ENCODE results near the gene HEATR3.
A peak's percentile ranks its signal among the peaks of the same experiment; 100 is the strongest.

Gene HEATR3

DNA sequence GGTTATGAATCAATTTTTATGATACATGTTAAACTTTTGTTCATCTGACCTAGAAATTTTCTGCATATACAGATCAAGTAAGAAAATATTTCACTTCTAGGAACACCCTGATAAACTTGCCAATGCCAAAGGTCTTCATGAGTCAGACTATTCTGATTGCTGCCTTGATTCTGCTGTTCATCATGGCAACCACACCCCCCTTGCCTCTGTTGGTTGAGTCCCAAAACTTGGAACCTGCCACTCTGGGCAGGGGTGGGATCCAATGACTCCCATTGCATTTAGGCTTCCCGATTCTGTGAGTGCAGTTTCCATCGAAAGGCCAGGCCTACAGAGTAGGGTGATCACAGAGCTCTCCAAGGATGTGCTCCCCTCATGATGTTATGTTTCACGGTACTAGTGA lies 71.5 kb downstream of the HEATR3 start:
- no peak overlapping the region for H3K4me3 Mint-ChIP-seq
- DNase-seq (ENCODE audit: low spot score) = no peak
- no peaks in the 10 kb centered on the region for H3K9me3 Mint-ChIP-seq
- H3K27ac Mint-ChIP-seq = no peak overlapping the region
- no peaks in the 10 kb centered on the region for H3K27me3 Mint-ChIP-seq (ENCODE audit: low read depth)
- no peaks in the 10 kb centered on the region for H3K4me1 Mint-ChIP-seq (ENCODE audit: low read depth)
- H3K36me3 Mint-ChIP-seq (ENCODE audit: low read depth) = no peaks in the 10 kb centered on the region

DNA sequence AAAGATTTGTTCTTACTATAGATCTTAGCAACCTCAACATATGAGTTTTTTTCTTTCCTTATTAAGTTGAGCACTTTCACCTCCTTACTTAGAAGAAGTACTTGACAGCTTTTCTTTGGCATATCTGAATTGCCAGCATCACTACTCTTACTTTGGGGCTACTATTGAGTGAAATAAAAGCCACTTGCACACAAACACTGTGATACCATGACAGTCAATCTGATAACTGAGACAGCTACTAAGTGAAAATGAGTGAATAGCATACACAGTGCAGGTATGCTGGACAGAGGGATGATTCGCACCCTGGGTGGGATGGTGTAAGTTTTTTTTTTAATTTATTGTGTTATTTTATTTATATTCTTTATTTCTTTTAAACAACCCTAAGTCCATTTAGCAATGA lies 73.8 kb downstream of the HEATR3 start:
- no peaks in the 10 kb centered on the region for H3K36me3 Mint-ChIP-seq (ENCODE audit: low read depth)
- H3K27me3 Mint-ChIP-seq (ENCODE audit: low read depth) = no peaks in the 10 kb centered on the region
- H3K4me3 Mint-ChIP-seq = no peak overlapping the region
- H3K9me3 Mint-ChIP-seq = no peaks in the 10 kb centered on the region
- H3K4me1 Mint-ChIP-seq (ENCODE audit: low read depth) = no peaks in the 10 kb centered on the region
- no peak overlapping the region for H3K27ac Mint-ChIP-seq
- DNase-seq (ENCODE audit: low spot score) = no peak

DNA sequence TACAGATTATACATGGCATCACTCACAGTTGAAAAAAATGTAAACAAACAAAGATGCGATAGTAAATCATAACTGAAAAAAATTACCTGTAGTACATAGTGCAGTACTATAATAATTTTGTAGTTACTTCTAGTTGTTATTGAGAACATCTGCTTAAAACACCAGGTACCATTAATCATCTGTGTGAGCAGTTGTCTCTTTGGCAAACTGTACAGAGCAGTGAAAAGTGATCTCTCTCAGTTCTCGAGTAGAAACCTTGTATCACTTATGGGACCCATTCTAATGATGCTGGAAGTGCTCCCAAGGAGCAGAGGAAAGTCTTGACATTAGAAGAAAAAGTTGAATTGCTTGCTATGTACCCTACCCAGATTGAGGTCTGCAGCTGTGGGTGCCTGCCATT lies 78.4 kb downstream of the HEATR3 start:
- Mint-ChIP-seq H3K27me3 (ENCODE audit: low read depth) (no peaks in the 10 kb centered on the region), H3K36me3 (ENCODE audit: low read depth) (no peaks in the 10 kb centered on the region), H3K27ac (no peak overlapping the region), H3K4me3 (no peak overlapping the region), H3K4me1 (ENCODE audit: low read depth) (no peaks in the 10 kb centered on the region), H3K9me3 (no peaks in the 10 kb centered on the region)
- no peak for DNase-seq (ENCODE audit: low spot score)

DNA sequence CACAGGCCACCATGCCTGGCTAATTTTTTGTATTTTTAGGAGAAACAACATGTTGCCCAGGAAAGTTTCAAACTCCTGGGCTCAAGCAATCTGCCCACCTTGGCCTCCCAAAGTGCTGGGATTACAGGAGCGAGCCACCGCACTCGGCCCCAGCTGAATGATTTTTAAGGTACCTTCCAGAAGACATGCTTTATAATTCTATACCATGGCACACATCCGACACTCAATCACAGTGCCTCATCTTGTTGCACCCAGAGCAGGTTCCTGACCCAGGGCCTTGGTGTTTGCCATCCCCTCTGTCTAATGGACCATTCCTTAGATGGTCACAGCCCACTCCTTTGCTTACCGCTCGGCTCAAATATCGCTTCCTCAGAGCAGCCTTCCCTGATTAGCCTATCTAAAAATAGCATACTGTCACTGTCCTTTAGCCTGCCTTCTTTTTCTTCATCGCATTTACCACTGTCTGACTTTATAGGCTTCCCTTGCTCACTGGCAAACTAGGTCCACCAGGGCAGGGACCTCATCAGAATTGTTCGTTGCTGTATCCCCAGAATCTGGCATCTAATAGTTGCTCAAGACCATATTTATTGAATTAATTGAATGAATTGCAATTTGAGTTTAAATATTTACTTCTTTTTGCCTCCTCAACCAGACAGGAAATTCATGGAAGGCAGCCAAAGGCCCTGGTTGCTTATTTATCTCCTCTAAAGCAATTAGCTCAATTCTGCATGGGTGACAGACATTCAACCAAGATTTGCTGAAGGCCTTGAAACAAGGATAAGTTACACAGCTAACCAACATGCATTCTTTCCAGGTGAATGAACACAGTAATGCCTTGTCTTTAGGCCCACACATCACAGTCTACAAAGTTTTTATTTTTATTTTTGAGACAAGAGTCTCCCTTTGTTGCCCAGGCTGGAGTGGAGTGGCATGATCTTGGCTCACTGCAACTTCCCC lies 81.0 kb downstream of the HEATR3 start:
- Mint-ChIP-seq H3K4me1 (ENCODE audit: low read depth) (peaks cover 2% of the 10 kb centered on the region), H3K36me3 (ENCODE audit: low read depth) (no peaks in the 10 kb centered on the region)

DNA sequence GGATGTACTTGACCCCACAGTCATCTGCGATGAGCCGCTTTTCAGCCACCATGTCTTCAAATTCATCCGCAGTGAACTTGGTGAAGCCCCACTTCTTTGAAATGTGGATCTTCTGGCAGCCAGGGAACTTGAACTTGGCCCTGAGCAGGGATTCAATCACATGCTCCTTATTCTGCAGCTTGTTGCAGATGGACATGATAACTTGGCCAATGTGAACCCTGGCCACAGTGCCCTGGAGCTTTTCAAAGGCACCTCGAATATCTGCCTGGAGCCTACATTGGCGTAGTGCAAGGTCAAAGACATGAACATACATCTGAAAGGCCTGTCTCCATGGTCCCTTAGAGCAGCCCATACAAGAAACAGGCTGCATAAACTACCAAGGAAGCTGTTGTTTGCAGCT lies 85.6 kb downstream of the HEATR3 start:
- Mint-ChIP-seq H3K36me3 (ENCODE audit: low read depth) (peaks cover 8% of the 10 kb centered on the region), H3K4me1 (ENCODE audit: low read depth) (peaks cover 21% of the 10 kb centered on the region), H3K9me3 (no peaks in the 10 kb centered on the region), H3K27me3 (ENCODE audit: low read depth) (no peaks in the 10 kb centered on the region), H3K27ac (no peak overlapping the region), H3K4me3 (peak overlapping the region; percentile 84)
- DNase-seq (ENCODE audit: low spot score) = no peak

More for the DNA sequence above, 81.0 kb downstream of the HEATR3 start:
- no peak for DNase-seq (ENCODE audit: low spot score)
- H3K27ac Mint-ChIP-seq = no peak overlapping the region
- no peaks in the 10 kb centered on the region for H3K27me3 Mint-ChIP-seq (ENCODE audit: low read depth)
- H3K9me3 Mint-ChIP-seq = no peaks in the 10 kb centered on the region
- H3K4me3 Mint-ChIP-seq = no peak overlapping the region

DNA sequence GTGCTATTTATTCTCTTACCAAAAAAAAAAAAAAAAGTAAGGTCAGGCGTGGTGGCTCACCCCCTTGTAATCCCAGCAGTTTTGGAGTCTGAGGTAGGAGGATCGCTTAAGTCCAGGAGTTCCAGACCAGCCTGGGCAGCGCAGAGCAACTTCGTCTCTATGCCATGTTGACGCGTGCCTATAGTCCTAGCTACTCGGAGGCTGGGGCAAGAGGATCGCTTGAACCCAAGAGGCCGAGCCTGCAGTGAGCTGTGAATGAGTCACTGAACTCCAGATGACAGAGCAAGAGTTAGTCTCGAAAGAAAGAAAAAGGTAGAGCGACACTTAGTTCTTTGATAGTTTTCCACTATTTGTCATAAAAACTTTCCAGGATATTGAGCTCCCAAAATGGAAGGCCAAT lies 86.0 kb downstream of the HEATR3 start:
- H3K27me3 Mint-ChIP-seq (ENCODE audit: low read depth) = no peaks in the 10 kb centered on the region
- DNase-seq (ENCODE audit: low spot score) = no peak
- peaks cover 24% of the 10 kb centered on the region for H3K4me1 Mint-ChIP-seq (ENCODE audit: low read depth)
- no peaks in the 10 kb centered on the region for H3K9me3 Mint-ChIP-seq
- peak overlapping the region; percentile 84 for H3K4me3 Mint-ChIP-seq
- H3K27ac Mint-ChIP-seq = peak overlapping the region; percentile 90
- H3K36me3 Mint-ChIP-seq (ENCODE audit: low read depth) = peaks cover 8% of the 10 kb centered on the region

DNA sequence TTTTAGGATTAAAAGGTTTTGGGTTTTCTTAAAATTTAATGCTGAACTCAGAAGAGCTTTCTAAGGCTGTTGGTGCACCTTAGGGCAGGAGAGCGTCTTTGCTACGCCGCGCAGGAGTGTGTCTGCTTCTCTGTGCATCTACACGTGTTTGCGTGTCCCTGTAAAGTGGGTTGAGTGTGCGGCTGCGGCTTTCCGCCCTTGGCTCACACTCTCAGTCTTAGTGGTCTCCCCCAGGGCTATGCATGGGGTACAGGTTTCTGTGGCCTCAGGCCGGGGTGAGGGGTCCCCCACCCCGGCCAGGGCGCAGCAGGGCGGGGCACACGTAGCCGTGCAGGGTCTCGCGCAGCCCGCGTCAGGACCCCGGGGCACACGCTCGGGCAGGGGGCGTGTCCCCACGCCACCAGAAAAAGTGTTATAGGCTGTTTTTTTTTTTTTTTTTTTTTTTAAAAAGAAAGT lies 86.6 kb downstream of the HEATR3 start:
- peak overlapping the region; percentile 90 for H3K27ac Mint-ChIP-seq
- no peaks in the 10 kb centered on the region for H3K27me3 Mint-ChIP-seq (ENCODE audit: low read depth)
- peaks cover 29% of the 10 kb centered on the region for H3K4me1 Mint-ChIP-seq (ENCODE audit: low read depth)
- peak; percentile 83 for DNase-seq (ENCODE audit: low spot score)
- peak overlapping the region; percentile 84 for H3K4me3 Mint-ChIP-seq
- H3K36me3 Mint-ChIP-seq (ENCODE audit: low read depth) = peaks cover 11% of the 10 kb centered on the region
- H3K9me3 Mint-ChIP-seq = no peaks in the 10 kb centered on the region

DNA sequence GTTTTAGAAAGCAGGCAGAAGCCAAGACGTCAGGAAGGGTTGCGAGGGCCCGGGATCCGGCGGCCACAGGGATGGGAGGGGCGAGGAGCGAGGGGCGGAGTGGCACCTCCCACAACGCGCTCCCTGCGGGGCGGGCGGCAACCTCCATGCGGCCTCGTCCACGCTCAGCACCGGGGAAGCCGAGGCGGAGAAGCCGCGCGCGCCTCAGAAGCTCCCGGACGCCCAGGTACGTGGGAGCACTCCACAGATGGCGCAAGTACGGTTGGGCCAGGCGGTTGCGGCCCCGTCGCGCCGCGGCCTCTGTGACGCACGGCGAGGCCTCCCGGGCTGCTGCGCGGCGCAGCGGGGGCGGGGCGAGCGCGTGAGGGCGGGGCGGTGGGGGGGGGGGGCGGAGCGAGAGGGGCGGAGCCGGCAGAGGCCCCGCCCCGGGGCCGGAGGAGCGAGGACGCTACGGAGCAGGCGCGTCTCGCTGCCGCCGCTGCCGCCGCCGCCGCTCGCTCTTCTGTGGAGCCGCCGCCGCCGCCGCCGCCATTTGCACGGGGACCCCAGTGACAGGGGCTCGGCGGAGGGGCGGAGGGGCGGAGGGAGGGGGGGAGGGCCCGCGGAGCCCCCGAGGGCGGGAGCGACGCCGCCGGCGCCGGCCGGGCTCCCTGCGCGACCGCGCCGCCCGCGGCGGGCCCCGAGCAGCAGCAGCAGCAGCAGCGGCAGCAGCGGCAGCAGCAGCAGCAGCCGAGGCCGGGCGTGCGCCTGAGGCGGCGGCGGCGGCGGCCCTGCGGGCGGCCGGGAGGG lies 87.2 kb downstream of the HEATR3 start, which contains the start of gene TENT4B:
Gene TENT4B, plus strand, starts transcription at position 500 of the 789 bp plus-strand sequence. CDS start 316 bp downstream, outside the sequence.
- Mint-ChIP-seq H3K36me3 (ENCODE audit: low read depth) (peaks cover 11% of the 10 kb centered on the region), H3K27ac (peak within 1 kb of the TSS; percentile 90), H3K9me3 (no peaks in the 10 kb centered on the region), H3K4me1 (ENCODE audit: low read depth) (peaks cover 29% of the 10 kb centered on the region), H3K27me3 (ENCODE audit: low read depth) (no peaks in the 10 kb centered on the region), H3K4me3 (peak within 1 kb of the TSS; percentile 84)
- peak; percentile 85 for DNase-seq (ENCODE audit: low spot score)

DNA sequence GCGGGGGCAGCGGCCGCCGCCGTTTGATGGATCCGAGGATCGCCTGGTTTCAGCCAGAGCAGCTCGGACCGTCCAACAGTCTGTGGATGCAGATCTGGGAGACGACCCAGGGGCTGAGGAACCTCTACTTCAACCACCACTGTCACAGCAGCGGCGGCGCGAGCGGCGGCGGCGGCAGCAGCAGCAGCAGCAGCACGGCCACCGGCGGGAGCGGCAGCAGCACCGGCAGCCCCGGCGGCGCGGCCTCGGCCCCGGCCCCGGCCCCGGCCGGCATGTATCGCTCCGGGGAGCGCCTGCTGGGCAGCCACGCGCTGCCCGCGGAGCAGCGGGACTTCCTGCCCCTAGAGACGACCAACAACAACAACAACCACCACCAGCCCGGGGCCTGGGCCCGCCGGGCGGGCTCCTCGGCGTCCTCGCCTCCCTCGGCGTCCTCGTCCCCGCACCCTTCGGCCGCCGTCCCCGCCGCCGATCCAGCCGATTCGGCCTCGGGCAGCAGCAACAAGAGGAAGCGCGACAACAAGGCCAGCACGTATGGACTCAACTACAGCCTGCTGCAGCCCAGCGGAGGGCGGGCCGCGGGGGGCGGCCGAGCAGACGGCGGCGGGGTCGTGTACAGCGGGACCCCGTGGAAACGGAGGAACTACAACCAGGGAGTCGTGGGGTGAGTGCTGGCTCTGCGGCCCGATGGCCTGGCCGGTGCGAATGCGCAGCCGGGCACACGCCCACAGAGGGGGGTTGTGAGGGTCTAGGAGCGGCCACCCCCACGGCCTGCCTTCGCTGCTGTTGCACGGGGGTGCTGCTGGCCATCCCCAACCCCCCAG lies 88.0 kb downstream of the HEATR3 start:
- Mint-ChIP-seq H3K4me3 (peak overlapping the region; percentile 80), H3K4me1 (ENCODE audit: low read depth) (peaks cover 33% of the 10 kb centered on the region), H3K36me3 (ENCODE audit: low read depth) (peaks cover 13% of the 10 kb centered on the region), H3K9me3 (no peaks in the 10 kb centered on the region), H3K27me3 (ENCODE audit: low read depth) (no peaks in the 10 kb centered on the region), H3K27ac (peak overlapping the region; percentile 53)
- no peak for DNase-seq (ENCODE audit: low spot score)

DNA sequence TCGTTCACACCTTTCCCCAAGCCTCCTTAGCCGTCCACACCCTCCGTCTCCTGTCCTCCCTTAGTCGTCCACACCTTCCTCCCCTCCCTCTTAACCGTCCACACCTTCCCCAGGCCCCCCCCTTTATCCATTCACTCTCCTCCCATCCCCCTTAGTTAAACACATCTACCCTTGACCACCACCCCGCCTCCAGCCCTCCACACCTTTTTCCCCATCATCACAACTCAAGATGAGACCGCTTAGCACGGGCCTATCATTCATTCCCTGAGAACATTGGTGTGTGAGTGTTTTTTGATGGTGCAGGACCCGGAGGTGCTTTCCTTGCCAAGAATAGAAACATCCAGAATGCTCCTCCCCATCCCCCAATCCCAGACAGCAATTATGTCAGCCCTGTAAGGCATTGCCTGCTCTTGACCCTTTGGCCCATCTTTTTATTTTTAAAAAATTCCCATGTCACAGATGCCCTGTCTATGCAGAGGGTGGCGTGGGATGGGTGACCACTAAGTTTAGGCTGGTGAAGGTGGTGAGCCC lies 88.7 kb downstream of the HEATR3 start:
- no peaks in the 10 kb centered on the region for H3K27me3 Mint-ChIP-seq (ENCODE audit: low read depth)
- H3K4me3 Mint-ChIP-seq = peak overlapping the region; percentile 80
- DNase-seq (ENCODE audit: low spot score) = peak; percentile 8
- H3K36me3 Mint-ChIP-seq (ENCODE audit: low read depth) = peaks cover 17% of the 10 kb centered on the region
- H3K4me1 Mint-ChIP-seq (ENCODE audit: low read depth) = peaks cover 36% of the 10 kb centered on the region
- peak overlapping the region; percentile 53 for H3K27ac Mint-ChIP-seq
- no peaks in the 10 kb centered on the region for H3K9me3 Mint-ChIP-seq

DNA sequence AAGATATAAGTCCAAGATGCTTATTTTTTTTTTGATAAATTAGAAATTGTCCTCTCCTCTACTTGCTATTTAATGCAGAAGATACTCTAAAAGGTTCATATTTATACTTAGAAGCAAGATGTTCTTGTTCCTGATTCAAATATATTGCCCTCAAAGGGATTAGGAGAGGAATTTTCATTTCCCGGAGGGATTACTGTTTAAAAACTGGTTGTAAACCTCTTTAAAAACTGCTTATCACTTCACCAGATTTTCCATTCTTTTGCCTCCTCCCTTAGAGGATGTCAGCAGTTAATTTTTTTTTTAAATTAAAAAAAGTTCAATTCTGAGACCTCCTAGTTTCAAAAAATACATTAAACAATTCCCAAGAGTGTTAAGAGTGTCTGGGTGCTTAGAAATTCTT lies 90.2 kb downstream of the HEATR3 start:
- H3K27me3 Mint-ChIP-seq (ENCODE audit: low read depth) = no peaks in the 10 kb centered on the region
- DNase-seq (ENCODE audit: low spot score) = no peak
- peak overlapping the region; percentile 53 for H3K27ac Mint-ChIP-seq
- peak overlapping the region; percentile 80 for H3K4me3 Mint-ChIP-seq
- peaks cover 45% of the 10 kb centered on the region for H3K4me1 Mint-ChIP-seq (ENCODE audit: low read depth)
- peaks cover 24% of the 10 kb centered on the region for H3K36me3 Mint-ChIP-seq (ENCODE audit: low read depth)
- H3K9me3 Mint-ChIP-seq = no peaks in the 10 kb centered on the region

Data from T-helper 2 cell treated with Interferon-gamma antibody and Interleukin-4, amounts not matched to agents 5 μg/mL and 100 μg/mL, for 36 hours (primary cell).